Measurements from ENCODE around the gene IL37.

The IL37 gene

GRCh38 chr2:112910865-112911264 lies at the start of gene IL37:
Gene IL37 (plus strand): TSS chr2:112911165. CDS start chr2:112913013, 1,848 bp downstream.
- DNase-seq, result no peak

GRCh38 chr2:112864072-112864471 lies 46.9 kb upstream of the IL37 start:
- no peak for DNase-seq

- DNase-seq, result no peak
Observed at GRCh38 chr2:112866128-112866835, 44.7 kb upstream of the IL37 start.

GRCh38 chr2:112867701-112868631 lies 43.0 kb upstream of the IL37 start:
- DNase-seq, result no peak

- peak; percentile 13 for DNase-seq
Observed at GRCh38 chr2:112869258-112869842, 41.6 kb upstream of the IL37 start.

- no peak for DNase-seq
Observed at GRCh38 chr2:112870841-112871835, 39.8 kb upstream of the IL37 start.

GRCh38 chr2:112876257-112876970 lies 34.6 kb upstream of the IL37 start:
- DNase-seq, result no peak

GRCh38 chr2:112876971-112877361 lies 34.0 kb upstream of the IL37 start:
- DNase-seq, result no peak

- DNase-seq, result no peak
Observed at GRCh38 chr2:112877423-112877822, 33.5 kb upstream of the IL37 start.

- DNase-seq, result no peak
Observed at GRCh38 chr2:112879491-112880041, 31.4 kb upstream of the IL37 start.

GRCh38 chr2:112880091-112880531 lies 30.9 kb upstream of the IL37 start:
- DNase-seq, result no peak

GRCh38 chr2:112880696-112881095 lies 30.3 kb upstream of the IL37 start:
- DNase-seq, result no peak

- peak; percentile 35 for DNase-seq
Observed at GRCh38 chr2:112881217-112881985, 29.6 kb upstream of the IL37 start.

GRCh38 chr2:112883669-112884068 lies 27.3 kb upstream of the IL37 start:
- no peak for DNase-seq

- peak; percentile 82 for DNase-seq
Observed at GRCh38 chr2:112884869-112885505, 26.0 kb upstream of the IL37 start.

GRCh38 chr2:112885506-112885902 lies 25.5 kb upstream of the IL37 start:
- no peak for DNase-seq

- DNase-seq, result no peak
Observed at GRCh38 chr2:112886291-112886690, 24.7 kb upstream of the IL37 start.

GRCh38 chr2:112887964-112888749 lies 22.8 kb upstream of the IL37 start:
- DNase-seq, result no peak

GRCh38 chr2:112889976-112890375 lies 21.0 kb upstream of the IL37 start:
- no peak for DNase-seq

Measured in stimulated activated CD4-positive, alpha-beta T cell treated with anti-CD3 and anti-CD28 coated beads, Interleukin-4, amount 100 ng/mL, for 24 hours (primary cell).